ENCODE measurements around the gene VAV3. TPM values are rescaled to one million over a fixed set of nuclear protein-coding genes. Genes with fewer than 3 reads are reported as not detected.

Gene VAV3
- total and polyA plus RNA-seq, 10 of the 15 experiments (the other 5 are each of a cell fraction or from before 2014, with no cell fraction given): 0.84 to 5.5 (median 3.4) TPM

DNA sequence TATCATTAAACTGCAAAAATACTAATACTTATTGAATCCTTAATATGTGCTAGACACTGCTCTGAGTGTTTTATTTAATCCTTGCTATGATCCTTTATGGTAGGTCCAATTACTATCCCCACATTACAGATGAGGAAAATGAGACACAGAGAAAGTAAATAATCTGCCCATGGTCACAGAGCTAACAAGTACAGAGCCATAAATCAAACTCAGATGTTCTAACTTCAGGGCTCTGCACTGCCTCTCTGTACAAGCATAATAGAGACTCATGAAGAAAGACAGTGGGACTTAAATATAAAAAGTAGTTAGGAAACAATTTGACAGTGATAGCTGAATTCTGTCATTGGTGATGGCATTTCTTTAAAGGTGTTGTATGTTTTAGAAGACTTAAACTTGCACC, 346.4 kb downstream of the VAV3 start:
- intact Hi-C loops (cut with micrococcal nuclease; ENCODE audit: unreplicated experiment): no loop called here
- Histone ChIP-seq H3K4me2 (ENCODE audit: control insufficient read depth, insufficient read depth) (no peak overlapping the region), H3K79me2 (ENCODE audit: control insufficient read depth, insufficient read depth, low read length) (no peaks in the 10 kb centered on the region), H3K4me3 (no peak overlapping the region), H3K27ac (ENCODE audit: control insufficient read depth, insufficient read depth) (no peak overlapping the region), H3K27me3 (replicated peaks in 1 of 2; ENCODE audit: control insufficient read depth in 2 of 2, insufficient read depth in 2 of 2, low read length in 1 of 2) (no peaks in the 10 kb centered on the region), H3K9ac (ENCODE audit: control insufficient read depth, insufficient read depth, low read length) (no peak overlapping the region), H4K20me1 (ENCODE audit: control insufficient read depth, insufficient read depth) (no peaks in the 10 kb centered on the region), H3K36me3 (ENCODE audit: control insufficient read depth in 2 of 2, insufficient read depth in 2 of 2, low read length in 1 of 2) (no peaks in the 10 kb centered on the region; a peak in 1 of 4 replicates), H2AFZ (ENCODE audit: control insufficient read depth, low read depth, low read length) (no peak overlapping the region), H3K4me1 (ENCODE audit: control insufficient read depth, insufficient read depth, low read length) (no peaks in the 10 kb centered on the region; the same call in 1 of the 2 replicates), H3K9me3 (replicated peaks; ENCODE audit: control insufficient read depth, insufficient read depth, low read length) (no peaks in the 10 kb centered on the region; the same call in 2 of the 3 replicates)
- POLR2A ChIA-PET: no interaction called here
- in situ Hi-C loops (cut with MboI): no loop called here
- FAIRE-seq: no peak
- TF ChIP-seq PML (IDR thresholded peaks at IDR 0.05; ENCODE audit: low read length) (no peak), ZNF622 (IDR thresholded peaks at IDR 0.05) (no peak), NBN (IDR thresholded peaks at IDR 0.05) (no peak), HCFC1 (IDR thresholded peaks at IDR 0.05; ENCODE audit: low read length) (no peak), FOXM1 (IDR thresholded peaks at IDR 0.05; ENCODE audit: low read depth, low read length) (no peak), NFYA (IDR thresholded peaks at IDR 0.05; ENCODE audit: borderline replicate concordance, low read depth, low read length) (no peak)
- TF ChIP-seq, protein P1, sequence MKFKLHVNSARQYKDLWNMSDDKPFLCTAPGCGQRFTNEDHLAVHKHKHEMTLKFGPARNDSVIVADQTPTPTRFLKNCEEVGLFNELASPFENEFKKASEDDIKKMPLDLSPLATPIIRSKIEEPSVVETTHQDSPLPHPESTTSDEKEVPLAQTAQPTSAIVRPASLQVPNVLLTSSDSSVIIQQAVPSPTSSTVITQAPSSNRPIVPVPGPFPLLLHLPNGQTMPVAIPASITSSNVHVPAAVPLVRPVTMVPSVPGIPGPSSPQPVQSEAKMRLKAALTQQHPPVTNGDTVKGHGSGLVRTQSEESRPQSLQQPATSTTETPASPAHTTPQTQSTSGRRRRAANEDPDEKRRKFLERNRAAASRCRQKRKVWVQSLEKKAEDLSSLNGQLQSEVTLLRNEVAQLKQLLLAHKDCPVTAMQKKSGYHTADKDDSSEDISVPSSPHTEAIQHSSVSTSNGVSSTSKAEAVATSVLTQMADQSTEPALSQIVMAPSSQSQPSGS (IDR thresholded peaks at IDR 0.05; ENCODE audit: low read length): no peak
- TF ChIP-seq, protein P2, sequence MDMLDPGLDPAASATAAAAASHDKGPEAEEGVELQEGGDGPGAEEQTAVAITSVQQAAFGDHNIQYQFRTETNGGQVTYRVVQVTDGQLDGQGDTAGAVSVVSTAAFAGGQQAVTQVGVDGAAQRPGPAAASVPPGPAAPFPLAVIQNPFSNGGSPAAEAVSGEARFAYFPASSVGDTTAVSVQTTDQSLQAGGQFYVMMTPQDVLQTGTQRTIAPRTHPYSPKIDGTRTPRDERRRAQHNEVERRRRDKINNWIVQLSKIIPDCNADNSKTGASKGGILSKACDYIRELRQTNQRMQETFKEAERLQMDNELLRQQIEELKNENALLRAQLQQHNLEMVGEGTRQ (IDR thresholded peaks at IDR 0.05; ENCODE audit: borderline replicate concordance, low read depth, low read length): no peak
- RAD21 ChIA-PET (ENCODE audit: unreplicated experiment): no interaction called here
- BruUV-seq (replicated peaks): no TSS peak
- CTCF ChIA-PET: no interaction called here
- ATAC-seq: no peak
- no peak for DNase-seq (ENCODE audit: low read depth, low spot score)
- SMC1A ChIA-PET (ENCODE audit: uncharacterized antibody, unreplicated experiment): no interaction called here

Data from GM12878 (cell line).